ENCODE measurements around the gene DELE1. TPM values are rescaled to one million over a fixed set of nuclear protein-coding genes. Genes with fewer than 3 reads are reported as not detected.

DELE1 gene
- total RNA-seq, 2 donors from 2014 or later: 77.8 to 99.1 TPM

DNA sequence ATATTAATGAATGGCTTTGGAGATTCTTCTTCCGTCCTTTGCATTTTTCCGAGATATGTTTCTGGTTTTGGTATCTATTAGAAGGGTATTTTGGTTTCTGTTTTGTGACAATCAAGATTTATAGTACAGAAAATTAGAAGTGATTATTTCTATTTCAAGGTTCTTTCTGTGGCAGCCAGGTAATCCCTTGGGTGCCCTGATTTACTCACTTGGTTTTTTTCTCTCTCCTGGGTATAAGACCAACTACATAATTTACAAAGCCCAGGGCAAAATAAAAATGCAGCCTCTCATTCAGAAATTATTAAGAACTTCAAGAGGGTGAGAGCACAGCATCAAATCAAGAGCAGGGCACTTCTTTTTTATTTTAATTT, 43.3 kb downstream of the DELE1 start:
- ATAC-seq (no peak), DNase-seq (no peak)
- intact Hi-C loops (cut with DNase I, micrococcal nuclease): loop anchor here in 1 of 2 donors (10.0 kb wide), 1 partner anchor 282 kb away; the partner anchor contains the start of gene ARAP3

DNA sequence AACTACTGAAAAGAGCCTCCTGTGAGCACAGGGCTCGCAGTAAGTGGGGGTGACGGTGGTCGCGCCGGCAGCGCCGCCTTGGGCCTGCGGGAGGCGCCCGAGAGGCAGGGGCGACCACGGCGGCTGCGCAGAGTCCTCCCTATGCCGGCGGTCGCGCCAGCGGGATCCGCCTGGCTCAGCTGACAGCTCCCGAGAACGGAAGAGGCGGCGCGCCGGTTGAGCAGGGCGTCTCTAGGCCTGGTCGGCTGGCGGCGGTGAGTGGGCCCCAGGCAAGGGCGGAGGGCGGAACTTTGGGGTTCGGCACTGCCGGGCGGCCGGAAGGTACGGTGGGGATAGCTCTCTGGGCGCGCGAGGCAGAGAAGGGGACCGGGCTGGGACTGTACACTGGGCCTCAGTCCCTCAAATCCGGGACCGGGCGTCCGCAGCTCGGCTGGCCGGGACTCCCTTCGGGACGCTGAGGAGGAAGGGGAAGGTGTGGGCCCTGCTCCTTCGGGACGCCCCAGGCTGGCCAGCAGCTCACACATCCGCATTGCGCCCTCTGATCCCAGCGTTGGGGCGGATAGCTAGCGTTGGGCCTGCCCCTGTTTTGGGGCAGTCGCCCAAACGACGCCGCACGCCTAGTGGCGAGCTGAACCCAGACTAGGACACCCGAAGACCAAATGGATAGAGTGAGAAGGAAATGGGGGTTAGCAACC, 45.4 kb downstream of the DELE1 start, which contains the start of gene RNF14:
RNF14 (plus strand) TSS at position 192 of the 695 bp plus-strand sequence. CDS start 4,484 bp downstream, outside the sequence.
- DNase-seq (peak; percentile 95 to 96), ATAC-seq (peak; percentile 94)
- intact Hi-C loops (cut with DNase I, micrococcal nuclease): loop anchor here in 1 of 2 donors (10.0 kb wide), 1 partner anchor 284 kb away; the partner anchor contains the start of gene ARAP3

DNA sequence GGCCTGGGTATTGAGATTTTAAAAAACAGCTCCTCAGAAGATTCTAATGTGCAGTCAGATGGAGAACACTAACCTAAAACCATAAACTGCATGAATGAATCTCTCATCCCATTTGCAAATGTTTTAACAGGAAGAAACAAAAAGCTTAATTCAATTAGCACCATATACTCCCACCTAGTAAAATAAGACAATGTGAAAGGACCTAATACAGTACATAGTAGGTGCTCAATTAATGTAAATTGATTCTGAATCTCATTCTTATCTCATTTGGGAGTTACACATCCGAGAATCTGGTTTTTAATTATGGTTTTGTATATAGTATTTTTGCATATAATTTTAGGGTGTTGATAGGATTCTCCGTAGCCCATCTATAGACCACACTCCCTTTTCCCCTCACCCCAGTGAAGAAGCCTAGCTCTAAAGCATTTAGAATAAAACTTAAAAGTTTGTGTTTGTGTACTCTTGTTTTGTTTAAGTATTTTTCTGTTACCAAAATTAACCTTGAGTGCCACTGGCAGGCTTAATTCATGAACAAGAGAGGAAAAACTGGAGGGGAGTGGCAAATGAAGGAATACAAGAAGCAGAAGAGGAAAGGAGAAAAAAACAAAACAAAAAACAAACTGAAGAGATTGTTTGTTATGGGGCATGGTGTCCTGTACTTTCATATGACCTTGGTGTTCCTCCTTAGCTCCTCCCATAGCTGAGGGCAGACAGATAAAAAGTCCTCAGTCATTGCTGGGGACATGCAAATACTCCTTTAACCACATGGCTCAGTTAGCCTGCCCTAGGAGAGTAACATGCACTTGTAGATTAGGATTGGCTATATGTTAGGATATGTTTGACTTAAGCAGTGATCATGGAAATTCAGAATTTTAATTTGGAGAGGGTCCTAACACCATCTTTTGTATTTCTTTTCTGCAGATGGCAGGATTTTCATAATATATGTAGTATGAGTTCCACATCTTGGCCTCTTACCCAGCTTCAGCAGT, 46.4 kb downstream of the DELE1 start:
- ATAC-seq (peak; percentile 56), DNase-seq (no peak)
- intact Hi-C loops (cut with DNase I, micrococcal nuclease): loop anchor here in 1 of 2 donors (10.0 kb wide), 1 partner anchor 285 kb away; the partner anchor contains the start of gene ARAP3

DNA sequence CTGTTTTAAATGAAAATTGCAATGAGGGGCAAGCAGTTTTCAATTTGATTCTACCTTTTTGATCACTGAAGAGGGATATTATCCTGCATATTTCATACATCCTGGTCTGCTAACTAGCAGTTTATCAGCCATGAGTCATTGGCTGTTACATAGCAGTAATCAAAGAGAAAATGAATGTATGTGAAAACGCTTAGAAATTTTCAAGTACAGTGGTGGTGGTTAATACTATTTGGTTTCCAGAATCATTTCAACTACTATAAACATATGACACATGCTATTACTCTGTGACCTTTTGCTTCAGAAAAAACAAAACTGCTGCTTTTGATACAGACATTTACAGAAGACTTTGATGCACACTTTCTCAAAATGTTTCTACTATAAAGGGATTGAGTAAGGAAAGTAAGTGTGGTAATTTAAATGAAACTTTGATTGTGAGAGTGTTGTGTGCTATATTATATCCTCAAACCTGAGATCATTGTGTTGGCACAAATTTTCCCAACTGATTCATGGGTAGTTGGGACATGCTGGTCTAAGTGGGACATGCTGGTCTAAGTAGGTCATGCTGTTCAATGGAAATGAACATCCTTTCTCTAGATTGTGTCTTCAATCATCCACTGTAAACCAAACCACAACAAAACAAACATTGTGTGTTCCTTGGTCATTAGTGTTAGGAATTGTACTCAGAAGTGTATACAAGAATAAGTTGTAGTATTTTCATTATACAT, 50.4 kb downstream of the DELE1 start:
- intact Hi-C loops (cut with DNase I, micrococcal nuclease): no loop called here
- DNase-seq (no peak), ATAC-seq (no peak)

DNA sequence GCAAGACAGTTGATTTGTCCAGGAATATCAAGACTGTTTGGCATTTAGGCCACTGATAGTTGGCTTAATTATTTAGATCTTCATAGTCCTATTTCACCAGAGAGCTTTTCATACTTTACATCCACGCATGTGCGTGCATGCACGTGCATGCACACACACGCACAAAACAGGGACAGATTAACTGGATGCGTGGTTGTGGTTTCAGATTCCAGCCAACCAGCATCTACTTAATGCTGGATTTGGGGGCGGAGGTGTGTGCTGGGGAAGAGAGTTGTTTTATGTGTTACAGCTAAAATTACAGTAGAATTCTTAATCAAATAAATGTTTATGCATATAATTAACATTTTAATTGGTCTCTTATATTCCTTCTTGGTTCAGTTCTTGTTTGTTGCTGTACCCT, 52.5 kb downstream of the DELE1 start:
- intact Hi-C loops (cut with DNase I, micrococcal nuclease): no loop called here
- no peak for ATAC-seq
- DNase-seq: no peak

DNA sequence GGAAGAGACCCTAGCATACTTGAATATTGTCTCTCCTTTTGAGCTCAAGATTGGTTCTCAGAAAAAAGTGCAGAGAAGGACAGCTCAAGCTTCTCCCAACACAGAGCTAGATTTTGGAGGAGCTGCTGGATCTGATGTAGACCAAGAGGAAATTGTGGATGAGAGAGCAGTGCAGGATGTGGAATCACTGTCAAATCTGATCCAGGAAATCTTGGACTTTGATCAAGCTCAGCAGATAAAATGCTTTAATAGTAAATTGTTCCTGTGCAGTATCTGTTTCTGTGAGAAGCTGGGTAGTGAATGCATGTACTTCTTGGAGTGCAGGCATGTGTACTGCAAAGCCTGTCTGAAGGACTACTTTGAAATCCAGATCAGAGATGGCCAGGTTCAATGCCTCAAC, 54.7 kb downstream of the DELE1 start:
- intact Hi-C loops (cut with DNase I, micrococcal nuclease): no loop called here
- DNase-seq (no peak), ATAC-seq (peak; percentile 73)

DNA sequence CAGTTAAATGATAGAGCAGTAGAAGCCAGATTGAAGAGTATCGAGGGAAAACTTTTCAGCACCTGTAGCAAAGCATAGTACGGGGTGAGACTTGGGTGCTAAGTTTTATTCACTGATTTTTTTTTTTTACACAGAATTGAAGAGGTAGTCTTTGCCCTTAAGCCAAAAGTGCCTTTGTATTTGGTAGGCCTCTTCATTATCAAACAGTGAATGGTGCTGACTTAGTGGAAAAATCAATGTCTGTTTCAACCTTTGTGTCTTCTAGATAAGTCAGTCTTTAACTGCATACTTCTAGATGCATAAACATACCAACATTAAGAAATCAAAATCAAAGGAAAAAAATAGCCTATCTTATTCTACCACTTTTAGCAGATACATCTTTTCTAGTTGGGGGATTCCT, 59.0 kb downstream of the DELE1 start:
- no peak for DNase-seq
- intact Hi-C loops (cut with DNase I, micrococcal nuclease): no loop called here
- ATAC-seq: no peak

DNA sequence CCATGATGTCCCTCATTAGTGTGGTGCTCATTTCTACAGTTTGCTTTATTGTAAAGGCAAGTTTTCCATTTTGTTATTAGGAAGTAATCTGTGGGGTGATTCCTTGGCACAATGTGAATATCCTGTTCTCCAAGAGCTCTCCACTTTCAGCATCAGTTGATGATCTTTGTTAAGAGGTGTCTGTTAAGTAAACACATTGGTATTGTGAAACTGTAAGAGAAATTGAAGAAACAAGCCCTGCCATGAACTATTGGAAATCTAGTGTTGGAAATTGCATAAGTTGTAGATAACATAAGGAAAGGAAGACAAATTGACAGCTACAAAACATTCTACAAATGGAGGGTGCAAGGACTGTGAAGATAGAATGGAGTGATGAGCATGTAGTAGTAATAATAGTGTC, 62.4 kb downstream of the DELE1 start:
- intact Hi-C loops (cut with DNase I, micrococcal nuclease): no loop called here
- ATAC-seq (no peak), DNase-seq (no peak)

DNA sequence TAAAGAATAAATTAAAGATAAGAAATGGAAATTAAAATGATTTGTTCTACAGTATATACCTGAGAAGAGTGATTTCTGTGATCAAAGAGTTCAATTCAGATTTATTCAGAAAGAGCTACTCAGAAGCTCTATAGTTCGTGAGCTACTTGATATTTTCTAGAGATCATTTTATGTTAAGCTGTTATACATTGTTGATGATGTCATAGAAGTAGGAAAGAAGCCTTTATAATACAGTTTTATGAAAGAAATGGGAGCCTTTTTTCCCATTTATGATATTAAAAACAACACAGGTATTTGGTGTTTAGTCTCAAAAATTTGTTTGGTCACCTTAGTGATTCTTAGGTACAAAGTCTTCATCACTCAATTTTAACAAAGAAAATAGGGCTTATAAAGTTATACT, 66.0 kb downstream of the DELE1 start:
- ATAC-seq: no peak
- intact Hi-C loops (cut with DNase I, micrococcal nuclease): loop anchor here (5.0 to 10.0 kb wide), 2 partner anchors 153 to 155 kb away; no protein-coding TSS in a partner anchor
- DNase-seq: no peak

Other genes with a start within 250 kb of the DELE1 start
- gene ARAP3, start 241.6 kb upstream of the DELE1 start, total RNA-seq: 1 to 10 TPM; 5.3 to 7.1 TPM
- 100 to 1,000 TPM; 133 to 147 TPM for gene PCDH1, start 45.5 kb upstream of the DELE1 start, total RNA-seq
- gene PCDH12, start 34.3 kb downstream of the DELE1 start, total RNA-seq: 1 to 10 TPM in 1 of 2 donors, under 1 TPM in 1; 0.95 to 2.1 TPM
- gene RNF14, start 45.2 kb downstream of the DELE1 start, total RNA-seq: 10 to 100 TPM; 69.3 to 72.0 TPM
- gene GNPDA1, start 89.2 kb downstream of the DELE1 start, total RNA-seq: 10 to 100 TPM; 15.0 to 16.6 TPM
- gene NDFIP1, start 184.9 kb downstream of the DELE1 start, total RNA-seq: 10 to 100 TPM; 54.8 to 57.8 TPM

All from left colon (tissue), 2 donors.